K562 (cell line): ENCODE measurements around the gene RPS6KA4. TPM values are rescaled to one million over a fixed set of nuclear protein-coding genes. Genes with fewer than 3 reads are reported as not detected.

Source experiments
- ATAC-seq: fragments of 200-7000 bp; cut with Tn5 transposase; 3 replicates; pipeline ENCODE4 v1.9.1; 2020; ENCODE audit warnings: moderate library complexity
- BruUV-seq: library from RNA; stranded (reverse); fragments of 400-500 nt; replicated peaks from 2 replicates; lab custom pipeline; 2021; lab: Mats Ljungman, UMichigan
- CTCF ChIA-PET: fragments of 300-600 bp; formaldehyde crosslinking; extraction: SDS; loops from one replicate; lab custom pipeline; 2021; ENCODE audit warnings: low intra/inter-chr PET ratio; lab: Yijun Ruan, JAX
- POLR2A ChIA-PET: fragments of 300-600, 350-650 bp; sonication (Branson Sonifier 250); formaldehyde crosslinking; extraction: SDS; loops from one replicate; lab custom pipeline; 2021; ENCODE audit warnings: antibody characterized with exemption, inconsistent platforms; lab: Yijun Ruan, JAX
- DNase-seq, 4 experiments: peaks; one replicate each; pipeline versions ENCODE4 v3.0.0 to v3.0.0-alpha.2; 2011 to 2018; ENCODE audit warnings: low spot score in 3 of 4, mixed read lengths in 3 of 4; ENCODE audit errors: extremely low read depth in 1 of 4
- FAIRE-seq: peaks from 2 replicates; lab custom pipeline; 2011; peaks lifted over from hg19 to GRCh38; lab: Jason Lieb, UNC
- H2AFZ ChIP-seq: 2 replicates; pipeline ENCODE4 v1.6.0; 2011; ENCODE audit warnings: low read depth, low read length, control low read depth, inconsistent platforms
- H3K27ac ChIP-seq: fragments of 200-600 bp; 3 replicates; pipeline ENCODE4 v1.8.0; 2011; ENCODE audit warnings: low read depth, mild to moderate bottlenecking, control low read depth, inconsistent platforms, low read length, moderate library complexity, mixed read lengths; ENCODE audit errors: extremely low read depth
- H3K27me3 ChIP-seq, 2 experiments: fragments of 300-600 bp in 1 of 2; 2 replicates in 1 of 2; 3 replicates in 1 of 2; pipeline versions ENCODE4 v1.6.0 to v1.8.0; 2011; ENCODE audit warnings: inconsistent platforms in 2 of 2, low read length in 2 of 2, mild to moderate bottlenecking in 1 of 2, mixed read lengths in 1 of 2, moderate library complexity in 1 of 2; ENCODE audit not compliant: control insufficient read depth in 2 of 2, insufficient read depth in 2 of 2
- H3K36me3 ChIP-seq: fragments of 300-600 bp; 3 replicates; pipeline ENCODE4 v1.8.0; 2011; ENCODE audit warnings: mild to moderate bottlenecking, low read length, inconsistent platforms; ENCODE audit not compliant: control insufficient read depth, insufficient read depth
- H3K4me1 ChIP-seq, 2 experiments: fragments of 200-600 bp in 1 of 2; replicated peaks in 1 of 2; 2 replicates in 1 of 2; 3 replicates in 1 of 2; pipeline versions ENCODE4 v1.5.1 to v1.8.0; 2011; ENCODE audit warnings: inconsistent platforms in 2 of 2, low read length in 2 of 2, mild to moderate bottlenecking in 1 of 2, mixed read lengths in 1 of 2, moderate library complexity in 1 of 2; ENCODE audit not compliant: control insufficient read depth in 2 of 2, insufficient read depth in 2 of 2
- H3K4me2 ChIP-seq: 2 replicates; pipeline ENCODE4 v1.6.1; 2011; ENCODE audit warnings: low read length, control low read depth, inconsistent platforms, mixed read lengths; ENCODE audit not compliant: insufficient read depth
- H3K4me3 ChIP-seq: fragments of 200-600 bp; sonication (generic), shearing (Covaris generic); 2 replicates; pipeline ENCODE4 v1.5.1; 2016; ENCODE audit warnings: control low read depth, inconsistent platforms
- H3K79me2 ChIP-seq: fragments of 200-600 bp; 3 replicates; pipeline ENCODE4 v1.8.0; 2011; ENCODE audit warnings: low read length, inconsistent platforms; ENCODE audit not compliant: control insufficient read depth, insufficient read depth
- H3K9ac ChIP-seq, 2 experiments: 2 replicates each; pipeline versions ENCODE4 v1.6.0 to v1.6.1; 2011; ENCODE audit warnings: low read depth in 2 of 2, low read length in 2 of 2, control low read depth in 1 of 2, inconsistent platforms in 1 of 2, mild to moderate bottlenecking in 1 of 2, mixed read lengths in 1 of 2; ENCODE audit not compliant: insufficient read depth in 1 of 2
- H3K9me1 ChIP-seq: one replicate; pipeline ENCODE4 v1.6.0; 2011; ENCODE audit warnings: inconsistent platforms, mild to moderate bottlenecking, low read length, moderate library complexity; ENCODE audit not compliant: control insufficient read depth, insufficient read depth
- H3K9me3 ChIP-seq: replicated peaks from 2 replicates; pipeline ENCODE4 v1.5.1; 2011; ENCODE audit warnings: low read depth, low read length, inconsistent platforms; ENCODE audit not compliant: control insufficient read depth, insufficient read depth
- H4K20me1 ChIP-seq: replicated peaks from 2 replicates; pipeline ENCODE4 v1.6.1; 2011; ENCODE audit warnings: low read length, inconsistent platforms, mixed read lengths; ENCODE audit not compliant: control insufficient read depth, insufficient read depth
- CREB1 ChIP-seq, 2 experiments: sonication (generic) in 1 of 2; formaldehyde crosslinking in 1 of 2; IDR thresholded peaks; 2 replicates each; pipeline versions ENCODE4 v1.6.1 to v1.8.0; 2012 to 2022; ENCODE audit warnings: inconsistent platforms in 1 of 2, mild to moderate bottlenecking in 1 of 2, missing genetic modification reagents in 1 of 2, moderate library complexity in 1 of 2
- CXXC5 ChIP-seq: fragments of 250-450 bp; sonication (Bioruptor Pico); IDR thresholded peaks from 2 replicates; pipeline ENCODE4 v1.8.0; 2022; ENCODE audit warnings: inconsistent platforms, mild to moderate bottlenecking, moderate library complexity
- EGR1 ChIP-seq: fragments of 450-650 bp; conservative IDR thresholded peaks from 2 replicates; pipeline ENCODE4 v1.6.1; 2017; ENCODE audit warnings: mild to moderate bottlenecking
- FIP1L1 ChIP-seq: fragments of 200-400 bp; formaldehyde crosslinking; IDR thresholded peaks from 2 replicates; pipeline ENCODE4 v1.6.1; 2018; ENCODE audit warnings: mild to moderate bottlenecking, low read depth, low read length; ENCODE audit not compliant: poor library complexity, severe bottlenecking
- LEF1 ChIP-seq: fragments of 450-650 bp; IDR thresholded peaks from 2 replicates; pipeline ENCODE4 v1.6.1; 2016; ENCODE audit warnings: mild to moderate bottlenecking
- NFIX ChIP-seq: fragments of 250-450 bp; sonication (Bioruptor Pico); IDR thresholded peaks from 2 replicates; pipeline ENCODE4 v1.4.0; 2020; ENCODE audit warnings: low read depth, mild to moderate bottlenecking, moderate library complexity
- PHTF2 ChIP-seq: fragments of 250-450 bp; sonication (Bioruptor Pico); IDR thresholded peaks from 2 replicates; pipeline ENCODE4 v1.5.0; 2021; ENCODE audit warnings: mild to moderate bottlenecking
- SMARCE1 ChIP-seq: fragments of 450-650 bp; IDR thresholded peaks from 2 replicates; pipeline ENCODE4 v1.7.1; 2016; ENCODE audit warnings: mild to moderate bottlenecking
- SNIP1 ChIP-seq: fragments of 450-650 bp; IDR thresholded peaks from 2 replicates; pipeline ENCODE4 v1.7.1; 2017; ENCODE audit warnings: low read depth, mild to moderate bottlenecking
- ZBTB8A ChIP-seq: fragments of 450-650 bp; IDR thresholded peaks from 2 replicates; pipeline ENCODE4 v1.6.1; 2018; ENCODE audit warnings: mild to moderate bottlenecking, moderate library complexity; ENCODE audit not compliant: partially characterized antibody
- ZKSCAN3 ChIP-seq: fragments of 250-450 bp; sonication (Bioruptor Pico); IDR thresholded peaks from 2 replicates; pipeline ENCODE4 v1.4.0; 2020
- ZNF12 ChIP-seq: sonication (generic); formaldehyde crosslinking; IDR thresholded peaks from 2 replicates; pipeline ENCODE4 v1.4.0; 2020; ENCODE audit warnings: mild to moderate bottlenecking, missing genetic modification reagents
- ZNF263 ChIP-seq: sonication (generic); formaldehyde crosslinking; IDR thresholded peaks from 2 replicates; pipeline ENCODE4 v1.8.0; 2022; ENCODE audit warnings: mild to moderate bottlenecking, missing genetic modification reagents, borderline replicate concordance
- ZNF282 ChIP-seq: sonication (generic); formaldehyde crosslinking; IDR thresholded peaks from 2 replicates; pipeline ENCODE4 v1.8.1; 2023; ENCODE audit warnings: missing genetic modification reagents
- WGBS: fragments of 100-300 bp; shearing (Covaris generic); methylation state at CpG from one replicate; pipeline ENCODE4 v1.1.6; 2016; ENCODE audit warnings: low coverage, mixed read lengths; ENCODE audit not compliant: insufficient coverage; ENCODE audit errors: missing lambda C conversion rate; 5-methylcytosine and 5-hydroxymethylcytosine counted together
- in situ Hi-C: fragments of 300-500 bp; cut with MboI; formaldehyde crosslinking; loops from 4 replicates; pipeline ENCODE4 v1.15.0; 2018; ENCODE audit warnings: inconsistent platforms, mixed read lengths
- intact Hi-C: fragments of 100-400 bp; cut with micrococcal nuclease; formaldehyde crosslinking; loops from 2 replicates; pipeline ENCODE4 v1.14.2; 2022
- polyA plus RNA-seq, 8 experiments: library from polyadenylated mRNA; depleted of rRNA in 4 of 8; stranded (reverse) in 5 of 8; unstranded in 3 of 8; fragments of >200 nt; fragmentation: Nextera tagmentation in 2 of 8; fragmentation: Illumina TruSeq in 1 of 8; extraction: Ambion mirVana in 2 of 8; extraction: Trizol in 1 of 8; gene quantifications; 2 replicates each; pipeline versions ENCODE4 v1.2.1 to v1.2.3, GENCODE V29; 2011 to 2014; ENCODE audit warnings: inconsistent platforms in 1 of 8, missing spikeins in 1 of 8
- total RNA-seq, 7 experiments: library from RNA; depleted of rRNA in 6 of 7; stranded (reverse); fragments of >200 nt in 6 of 7; fragmentation: Illumina TruSeq in 2 of 7; extraction: Trizol in 2 of 7; gene quantifications; 2 replicates each; pipeline versions ENCODE4 v1.2.1 to v1.2.3, GENCODE V29; 2011 to 2021; ENCODE audit warnings: low replicate concordance in 1 of 7
- TF ChIP-seq, protein P1 (sequence below): fragments of 450-650 bp; IDR thresholded peaks from 2 replicates; pipeline ENCODE4 v1.6.1; 2017; ENCODE audit warnings: antibody characterized with exemption, mild to moderate bottlenecking
- TF ChIP-seq, protein P2 (sequence below): fragments of 250-450 bp; sonication (Bioruptor Pico); IDR thresholded peaks from 2 replicates; pipeline ENCODE4 v1.5.0; 2020; ENCODE audit warnings: mild to moderate bottlenecking, borderline replicate concordance

The RPS6KA4 gene
- total and polyA plus RNA-seq, 9 of the 15 experiments (the other 6 are each of a cell fraction or from before 2014, with no cell fraction given): 0.15 to 23.8 (median 9.8) TPM

DNA sequence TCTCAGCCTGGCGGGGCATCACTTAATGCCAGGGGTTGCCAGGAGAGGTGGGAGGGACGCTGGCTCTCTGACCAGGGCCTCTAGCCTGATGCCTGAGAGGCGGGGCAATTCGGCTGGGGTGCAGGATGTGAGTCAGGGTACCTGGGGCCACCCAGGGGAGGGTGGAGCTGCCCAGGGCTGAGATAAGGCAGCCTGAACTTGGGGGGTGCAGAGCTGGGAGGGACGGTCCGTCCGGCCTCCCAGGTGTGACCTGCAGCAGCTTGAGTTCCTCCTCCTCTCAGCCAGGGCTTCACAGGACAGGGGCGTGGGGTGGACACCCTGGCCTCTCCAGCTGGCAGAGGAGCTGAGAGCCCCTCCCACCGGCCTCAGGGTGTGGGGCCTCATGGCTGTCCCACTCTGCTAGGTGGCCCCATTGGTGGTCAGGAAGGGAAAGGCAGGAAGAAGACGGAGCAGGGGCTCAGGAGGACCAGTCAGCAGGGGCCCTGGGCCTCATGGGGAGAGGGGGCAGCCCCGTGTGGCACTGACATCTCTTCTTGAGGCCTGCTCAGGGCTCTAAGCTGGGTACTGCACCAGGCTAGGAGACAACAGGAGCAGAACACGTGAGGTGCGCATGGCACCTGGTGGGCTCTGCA, 942 bp upstream of the RPS6KA4 start:
- in situ Hi-C loops (loop anchor here (5.0 kb wide), 1 partner anchor 299 kb away; no protein-coding TSS in a partner anchor), intact Hi-C loops (loop anchor here (5.0 kb wide), 7 partner anchors 49 to 289 kb away; partner anchors contain the start of genes FERMT3 and STIP1)
- Histone ChIP-seq H3K4me2 (peak overlapping the region; percentile 94), H3K9me1 (peaks cover 3% of the 10 kb centered on the region), H3K4me3 (peak overlapping the region; percentile 81), H3K27me3 (no peaks in the 10 kb centered on the region), H3K9ac (peak overlapping the region; percentile 88 to 97), H3K36me3 (peaks cover 33% of the 10 kb centered on the region; the same call in 2 of the 3 replicates), H3K9me3 (no peaks in the 10 kb centered on the region), H4K20me1 (no peaks in the 10 kb centered on the region), H3K4me1 (peaks cover 34 to 73% of the 10 kb centered on the region in 2 experiments), H3K79me2 (peaks cover 24% of the 10 kb centered on the region), H3K27ac (peak overlapping the region; percentile 91), H2AFZ (peak overlapping the region; percentile 89)
- peak; percentile 64 to 89 (median 77) for DNase-seq
- peak; percentile 75 for FAIRE-seq
- BruUV-seq: no TSS peak
- CTCF ChIA-PET: no interaction called here
- POLR2A ChIA-PET: interaction anchor here (0.5 to 1.3 kb wide), 3 partner anchors 9 to 519 kb away, joined by 4 to 5 read pairs (median 4); no protein-coding TSS in a partner anchor
- peak; percentile 35 for ATAC-seq
- 18% methylated on average over 10 of the region's 13 CpGs for WGBS
- TF ChIP-seq FIP1L1: no peak
- peak; percentile 51; the same call in 1 of the 2 replicates for TF ChIP-seq SMARCE1
- peak; percentile 37; the same call in 1 of the 2 replicates for TF ChIP-seq LEF1
- TF ChIP-seq ZBTB8A: no peak
- TF ChIP-seq, protein P1, sequence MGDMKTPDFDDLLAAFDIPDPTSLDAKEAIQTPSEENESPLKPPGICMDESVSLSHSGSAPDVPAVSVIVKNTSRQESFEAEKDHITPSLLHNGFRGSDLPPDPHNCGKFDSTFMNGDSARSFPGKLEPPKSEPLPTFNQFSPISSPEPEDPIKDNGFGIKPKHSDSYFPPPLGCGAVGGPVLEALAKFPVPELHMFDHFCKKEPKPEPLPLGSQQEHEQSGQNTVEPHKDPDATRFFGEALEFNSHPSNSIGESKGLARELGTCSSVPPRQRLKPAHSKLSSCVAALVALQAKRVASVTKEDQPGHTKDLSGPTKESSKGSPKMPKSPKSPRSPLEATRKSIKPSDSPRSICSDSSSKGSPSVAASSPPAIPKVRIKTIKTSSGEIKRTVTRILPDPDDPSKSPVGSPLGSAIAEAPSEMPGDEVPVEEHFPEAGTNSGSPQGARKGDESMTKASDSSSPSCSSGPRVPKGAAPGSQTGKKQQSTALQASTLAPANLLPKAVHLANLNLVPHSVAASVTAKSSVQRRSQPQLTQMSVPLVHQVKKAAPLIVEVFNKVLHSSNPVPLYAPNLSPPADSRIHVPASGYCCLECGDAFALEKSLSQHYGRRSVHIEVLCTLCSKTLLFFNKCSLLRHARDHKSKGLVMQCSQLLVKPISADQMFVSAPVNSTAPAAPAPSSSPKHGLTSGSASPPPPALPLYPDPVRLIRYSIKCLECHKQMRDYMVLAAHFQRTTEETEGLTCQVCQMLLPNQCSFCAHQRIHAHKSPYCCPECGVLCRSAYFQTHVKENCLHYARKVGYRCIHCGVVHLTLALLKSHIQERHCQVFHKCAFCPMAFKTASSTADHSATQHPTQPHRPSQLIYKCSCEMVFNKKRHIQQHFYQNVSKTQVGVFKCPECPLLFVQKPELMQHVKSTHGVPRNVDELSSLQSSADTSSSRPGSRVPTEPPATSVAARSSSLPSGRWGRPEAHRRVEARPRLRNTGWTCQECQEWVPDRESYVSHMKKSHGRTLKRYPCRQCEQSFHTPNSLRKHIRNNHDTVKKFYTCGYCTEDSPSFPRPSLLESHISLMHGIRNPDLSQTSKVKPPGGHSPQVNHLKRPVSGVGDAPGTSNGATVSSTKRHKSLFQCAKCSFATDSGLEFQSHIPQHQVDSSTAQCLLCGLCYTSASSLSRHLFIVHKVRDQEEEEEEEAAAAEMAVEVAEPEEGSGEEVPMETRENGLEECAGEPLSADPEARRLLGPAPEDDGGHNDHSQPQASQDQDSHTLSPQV: peak; percentile 39; the same call in 1 of the 2 replicates
- no peak for TF ChIP-seq NFIX (CRISPR knock-in tag)
- TF ChIP-seq ZNF12 (CRISPR knock-in tag): 0 out of 2 replicates have a peak, but pooled peaks have one; percentile 25
- no peak for TF ChIP-seq ZNF263 (CRISPR knock-in tag)
- TF ChIP-seq CXXC5 (CRISPR knock-in tag): 0 out of 2 replicates have a peak, but pooled peaks have one; percentile 26
- no peak for TF ChIP-seq ZKSCAN3 (CRISPR knock-in tag)
- TF ChIP-seq PHTF2 (CRISPR knock-in tag): no peak
- TF ChIP-seq, protein P2, sequence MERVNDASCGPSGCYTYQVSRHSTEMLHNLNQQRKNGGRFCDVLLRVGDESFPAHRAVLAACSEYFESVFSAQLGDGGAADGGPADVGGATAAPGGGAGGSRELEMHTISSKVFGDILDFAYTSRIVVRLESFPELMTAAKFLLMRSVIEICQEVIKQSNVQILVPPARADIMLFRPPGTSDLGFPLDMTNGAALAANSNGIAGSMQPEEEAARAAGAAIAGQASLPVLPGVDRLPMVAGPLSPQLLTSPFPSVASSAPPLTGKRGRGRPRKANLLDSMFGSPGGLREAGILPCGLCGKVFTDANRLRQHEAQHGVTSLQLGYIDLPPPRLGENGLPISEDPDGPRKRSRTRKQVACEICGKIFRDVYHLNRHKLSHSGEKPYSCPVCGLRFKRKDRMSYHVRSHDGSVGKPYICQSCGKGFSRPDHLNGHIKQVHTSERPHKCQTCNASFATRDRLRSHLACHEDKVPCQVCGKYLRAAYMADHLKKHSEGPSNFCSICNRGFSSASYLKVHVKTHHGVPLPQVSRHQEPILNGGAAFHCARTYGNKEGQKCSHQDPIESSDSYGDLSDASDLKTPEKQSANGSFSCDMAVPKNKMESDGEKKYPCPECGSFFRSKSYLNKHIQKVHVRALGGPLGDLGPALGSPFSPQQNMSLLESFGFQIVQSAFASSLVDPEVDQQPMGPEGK (CRISPR knock-in tag): no peak
- TF ChIP-seq EGR1: no peak
- 0 out of 2 replicates have a peak, but pooled peaks have one; percentile 21 for TF ChIP-seq CREB1 (IDR thresholded peaks at IDR 0.05)
- no peak; the same call in 1 of the 2 replicates for TF ChIP-seq CREB1 (CRISPR knock-in tag; IDR thresholded peaks at IDR 0.05)
- TF ChIP-seq ZNF282: no peak
- no peak for TF ChIP-seq SNIP1
